ENCODE results near the gene MYT1. TPM values are rescaled to one million over a fixed set of nuclear protein-coding genes. Genes with fewer than 3 reads are reported as not detected.

MYT1 gene
- total and polyA plus RNA-seq, 9 of the 15 experiments (the other 6 are each of a cell fraction or from before 2014, with no cell fraction given), result 0.02 to 0.12 (median 0.06) TPM; not detected in 4

GRCh38 chr20:64188682-64189529 lies 24.7 kb downstream of the MYT1 start:
- ChIA-PET POLR2A (interaction anchor here (0.7 kb wide), 1 partner anchor 249 kb away, joined by 3 read pairs; no protein-coding TSS in a partner anchor), CTCF (ENCODE audit: low intra/inter-chr PET ratio) (no interaction called here)
- no peak for FAIRE-seq
- H3K4me3 ChIP-seq, result no peak overlapping the region
- no peaks in the 10 kb centered on the region for H3K36me3 ChIP-seq (ENCODE audit: control insufficient read depth, insufficient read depth, low read length)
- H3K9me1 ChIP-seq (ENCODE audit: control insufficient read depth, insufficient read depth, low read length), result no peaks in the 10 kb centered on the region
- H3K27me3 ChIP-seq (ENCODE audit: control insufficient read depth in 2 of 2, insufficient read depth in 2 of 2, low read length in 2 of 2), result peaks cover 55 to 86% of the 10 kb centered on the region in 2 experiments
- no peaks in the 10 kb centered on the region for H3K79me2 ChIP-seq (ENCODE audit: control insufficient read depth, insufficient read depth, low read length)
- no TSS peak for BruUV-seq (replicated peaks)
- in situ Hi-C loops (cut with MboI), result no loop called here
- no peak overlapping the region for H3K27ac ChIP-seq (ENCODE audit: extremely low read depth, low read depth, low read length)
- ATAC-seq, result no peak
- H3K4me2 ChIP-seq (ENCODE audit: insufficient read depth, low read length), result no peak overlapping the region
- no peak overlapping the region for H2AFZ ChIP-seq (ENCODE audit: low read depth, low read length)
- intact Hi-C loops (cut with micrococcal nuclease), result no loop called here
- 3% methylated on average over 19 of the region's 21 CpGs for whole genome bisulfite sequencing (ENCODE audit: insufficient coverage, low coverage, missing lambda C conversion rate)
- no peak overlapping the region for H3K9ac ChIP-seq (ENCODE audit: insufficient read depth in 1 of 2, low read depth in 2 of 2, low read length in 2 of 2)
- peaks cover 4% of the 10 kb centered on the region; the same call in 1 of the 2 replicates for H4K20me1 ChIP-seq (replicated peaks; ENCODE audit: control insufficient read depth, insufficient read depth, low read length)
- DNase-seq (ENCODE audit: extremely low read depth in 1 of 4, low spot score in 3 of 4), result no peak
- peaks cover 0 to 3% of the 10 kb centered on the region in 2 experiments; a peak in 2 of 5 replicates for H3K4me1 ChIP-seq (replicated peaks in 1 of 2; ENCODE audit: control insufficient read depth in 2 of 2, insufficient read depth in 2 of 2, low read length in 2 of 2)
- H3K9me3 ChIP-seq (replicated peaks; ENCODE audit: control insufficient read depth, insufficient read depth, low read depth, low read length), result no peaks in the 10 kb centered on the region
- peak; percentile 85 for TF ChIP-seq RFX1 (IDR thresholded peaks at IDR 0.05)
- TF ChIP-seq PKNOX1 (IDR thresholded peaks at IDR 0.05), result peak; percentile 43
- TF ChIP-seq ZKSCAN1 (IDR thresholded peaks at IDR 0.05; ENCODE audit: low read depth, low read length), result peak; percentile 70; the same call in 1 of the 2 replicates
- TF ChIP-seq EGR1 (conservative IDR thresholded peaks at IDR 0.05), result no peak
- no peak for TF ChIP-seq THRA (IDR thresholded peaks at IDR 0.05)
